Activated CD4-positive, alpha-beta T cell treated with anti-CD3 and anti-CD28 coated beads for 36 hours (primary cell): ENCODE measurements around the gene NPTX1. TPM values are rescaled to one million over a fixed set of nuclear protein-coding genes. Genes with fewer than 3 reads are reported as not detected.

Source experiments
- ATAC-seq: fragments of 200-7000 bp; cut with Tn5 transposase; one replicate; pipeline ENCODE4 v1.10.0; 2021; ENCODE audit warnings: mild to moderate bottlenecking, moderate library complexity
- CTCF ChIA-PET: fragments of 350-600 bp; sonication (Branson Sonifier 250); formaldehyde crosslinking; loops from one replicate; lab custom pipeline; 2021; ENCODE audit warnings: antibody characterized with exemption; lab: Charles Lee
- POLR2A ChIA-PET: fragments of 350-600 bp; sonication (Branson Sonifier 250); formaldehyde crosslinking; loops from one replicate; lab custom pipeline; 2021; ENCODE audit warnings: antibody characterized with exemption, inconsistent platforms; lab: Charles Lee
- DNase-seq: peaks from one replicate; pipeline ENCODE4 v3.0.0-alpha.2; 2020
- H3K27ac Mint-ChIP-seq: one replicate; pipeline ENCODE4 v1.8.0; 2021; ENCODE audit warnings: mixed read lengths
- H3K27me3 Mint-ChIP-seq: one replicate; pipeline ENCODE4 v1.8.0; 2021; ENCODE audit warnings: mixed read lengths
- H3K36me3 Mint-ChIP-seq: one replicate; pipeline ENCODE4 v1.8.0; 2021; ENCODE audit warnings: low read depth, mixed read lengths
- H3K4me1 Mint-ChIP-seq: one replicate; pipeline ENCODE4 v1.8.0; 2021; ENCODE audit warnings: mixed read lengths
- H3K4me3 Mint-ChIP-seq: one replicate; pipeline ENCODE4 v1.8.0; 2021; ENCODE audit warnings: mild to moderate bottlenecking, moderate library complexity, mixed read lengths
- H3K9me3 Mint-ChIP-seq: one replicate; pipeline ENCODE4 v1.8.0; 2021; ENCODE audit warnings: low read depth, mixed read lengths
- intact Hi-C, 2 experiments: fragments of 100-400 bp; cut with DNase I in 1 of 2; cut with micrococcal nuclease in 1 of 2; formaldehyde crosslinking; loops; one replicate each; pipeline versions ENCODE4 v1.14.2 to v1.15.1; 2022 to 2024; cut with DNase I, micrococcal nuclease
- total RNA-seq, 2 experiments: library from RNA; stranded (reverse); gene quantifications; one replicate each; pipeline ENCODE4 v1.2.3, GENCODE V29; 2021

Gene NPTX1
- total RNA-seq, 2 experiments from 2014 or later = 22.7 to 27.5 TPM

GRCh38 chr17:80439499-80439898 is 36.9 kb downstream of the NPTX1 start:
- intact Hi-C loops = no loop called here
- Mint-ChIP-seq H3K27me3 (no peaks in the 10 kb centered on the region), H3K9me3 (no peaks in the 10 kb centered on the region), H3K4me1 (no peaks in the 10 kb centered on the region), H3K27ac (no peak overlapping the region), H3K36me3 (no peaks in the 10 kb centered on the region), H3K4me3 (no peak overlapping the region)
- DNase-seq (no peak), ATAC-seq (no peak)
- ChIA-PET CTCF (interaction anchor here (1.0 kb wide), 1 partner anchor 12 kb away, joined by 3 read pairs; no protein-coding TSS in a partner anchor), POLR2A (no interaction called here)

- no peak overlapping the region for H3K4me3 Mint-ChIP-seq
- no peaks in the 10 kb centered on the region for H3K9me3 Mint-ChIP-seq
- no peak for ATAC-seq
- ChIA-PET CTCF (interaction anchor here (0.6 kb wide), 1 partner anchor 54 kb away, joined by 3 read pairs; no protein-coding TSS in a partner anchor), POLR2A (no interaction called here)
- intact Hi-C loops = no loop called here
- no peaks in the 10 kb centered on the region for H3K27me3 Mint-ChIP-seq
- H3K4me1 Mint-ChIP-seq = no peaks in the 10 kb centered on the region
- no peak for DNase-seq
- H3K36me3 Mint-ChIP-seq = no peaks in the 10 kb centered on the region
- no peak overlapping the region for H3K27ac Mint-ChIP-seq
Measured at GRCh38 chr17:80438806-80439205, 37.6 kb downstream of the NPTX1 start.

GRCh38 chr17:80437532-80437931 is 38.9 kb downstream of the NPTX1 start:
- CTCF ChIA-PET = interaction anchor here (1.2 kb wide), 1 partner anchor 10 kb away, joined by 5 read pairs; no protein-coding TSS in a partner anchor

GRCh38 chr17:80433916-80434666 is 42.3 kb downstream of the NPTX1 start:
- Mint-ChIP-seq H3K36me3 (no peaks in the 10 kb centered on the region), H3K9me3 (no peaks in the 10 kb centered on the region), H3K27ac (no peak overlapping the region), H3K4me3 (no peak overlapping the region), H3K27me3 (no peaks in the 10 kb centered on the region), H3K4me1 (no peaks in the 10 kb centered on the region)
- no peak for ATAC-seq
- intact Hi-C loops = no loop called here
- CTCF ChIA-PET = no interaction called here
- POLR2A ChIA-PET = no interaction called here
- no peak for DNase-seq

More at GRCh38 chr17:80437532-80437931, 38.9 kb downstream of the NPTX1 start:
- DNase-seq (no peak), ATAC-seq (no peak)
- POLR2A ChIA-PET = no interaction called here
- no peaks in the 10 kb centered on the region for H3K36me3 Mint-ChIP-seq
- H3K4me1 Mint-ChIP-seq = no peaks in the 10 kb centered on the region
- no peaks in the 10 kb centered on the region for H3K27me3 Mint-ChIP-seq
- no peak overlapping the region for H3K27ac Mint-ChIP-seq
- no peaks in the 10 kb centered on the region for H3K9me3 Mint-ChIP-seq
- intact Hi-C loops = no loop called here
- no peak overlapping the region for H3K4me3 Mint-ChIP-seq

GRCh38 chr17:80432961-80433550 is 43.4 kb downstream of the NPTX1 start:
- Mint-ChIP-seq H3K27ac (no peak overlapping the region), H3K36me3 (no peaks in the 10 kb centered on the region), H3K9me3 (no peaks in the 10 kb centered on the region), H3K4me3 (no peak overlapping the region), H3K27me3 (no peaks in the 10 kb centered on the region), H3K4me1 (no peaks in the 10 kb centered on the region)
- ChIA-PET CTCF (interaction anchor here (0.6 kb wide), 1 partner anchor 17 kb away, joined by 3 read pairs; no protein-coding TSS in a partner anchor), POLR2A (no interaction called here)
- no peak for ATAC-seq
- intact Hi-C loops = no loop called here
- no peak for DNase-seq

GRCh38 chr17:80432350-80432955 is 44.0 kb downstream of the NPTX1 start:
- POLR2A ChIA-PET = no interaction called here
- no peak for ATAC-seq
- Mint-ChIP-seq H3K9me3 (no peaks in the 10 kb centered on the region), H3K27me3 (no peaks in the 10 kb centered on the region), H3K4me1 (no peaks in the 10 kb centered on the region), H3K27ac (no peak overlapping the region), H3K36me3 (no peaks in the 10 kb centered on the region), H3K4me3 (no peak overlapping the region)
- DNase-seq = no peak
- intact Hi-C loops = no loop called here
- CTCF ChIA-PET = interaction anchor here (0.6 kb wide), 1 partner anchor 16 kb away, joined by 3 read pairs; no protein-coding TSS in a partner anchor

- Mint-ChIP-seq H3K27me3 (no peaks in the 10 kb centered on the region), H3K27ac (no peak overlapping the region), H3K36me3 (no peaks in the 10 kb centered on the region), H3K4me1 (peaks cover 4% of the 10 kb centered on the region), H3K9me3 (no peaks in the 10 kb centered on the region), H3K4me3 (no peak overlapping the region)
- CTCF ChIA-PET = interaction anchor here (0.5 kb wide), 1 partner anchor 153 kb away, joined by 3 read pairs; no protein-coding TSS in a partner anchor
- ATAC-seq = no peak
- POLR2A ChIA-PET = no interaction called here
- no peak for DNase-seq
- intact Hi-C loops = no loop called here
Measured at GRCh38 chr17:80431246-80432195, 44.9 kb downstream of the NPTX1 start.

GRCh38 chr17:80430446-80431245 is 45.8 kb downstream of the NPTX1 start:
- Mint-ChIP-seq H3K27ac (no peak overlapping the region), H3K4me3 (no peak overlapping the region), H3K27me3 (no peaks in the 10 kb centered on the region), H3K4me1 (peaks cover 9% of the 10 kb centered on the region), H3K9me3 (no peaks in the 10 kb centered on the region), H3K36me3 (no peaks in the 10 kb centered on the region)
- ChIA-PET POLR2A (no interaction called here), CTCF (interaction anchor here (1.2 kb wide), 1 partner anchor 540 kb away, joined by 5 read pairs; no protein-coding TSS in a partner anchor)
- no peak for ATAC-seq
- intact Hi-C loops = no loop called here
- DNase-seq = no peak

GRCh38 chr17:80429356-80430275 is 46.8 kb downstream of the NPTX1 start:
- Mint-ChIP-seq H3K4me1 (peaks cover 9% of the 10 kb centered on the region), H3K9me3 (no peaks in the 10 kb centered on the region), H3K27me3 (no peaks in the 10 kb centered on the region), H3K36me3 (no peaks in the 10 kb centered on the region), H3K4me3 (no peak overlapping the region), H3K27ac (no peak overlapping the region)
- no peak for DNase-seq
- ATAC-seq = no peak
- ChIA-PET POLR2A (no interaction called here), CTCF (interaction anchor here (1.2 kb wide), 1 partner anchor 541 kb away, joined by 5 read pairs; no protein-coding TSS in a partner anchor)
- intact Hi-C loops = no loop called here
